MCF 10A (cell line): ENCODE results near the gene UBE2QL1. TPM values are rescaled to one million over a fixed set of nuclear protein-coding genes. Genes with fewer than 3 reads are reported as not detected.
A peak's percentile ranks its signal among the peaks of the same experiment; 100 is the strongest.

ENCODE experiments used
- BruUV-seq: library from RNA; stranded (reverse); fragments of 400-500 nt; replicated peaks from 2 replicates; lab custom pipeline; 2021; lab: Mats Ljungman, UMichigan
- CTCF ChIA-PET: fragments of 300-600 bp; sonication (Branson Sonifier 250); formaldehyde crosslinking; extraction: SDS; loops from one replicate; lab custom pipeline; 2021; ENCODE audit warnings: antibody characterized with exemption, inconsistent platforms; lab: Yijun Ruan, JAX
- POLR2A ChIA-PET: fragments of 300-600, 350-650 bp; sonication (Branson Sonifier 250); formaldehyde crosslinking; extraction: SDS; loops from one replicate; lab custom pipeline; 2020; ENCODE audit warnings: antibody characterized with exemption, inconsistent platforms; lab: Yijun Ruan, JAX
- DNase-seq: peaks from one replicate; pipeline ENCODE4 v3.0.0-alpha.2; 2018; ENCODE audit not compliant: unreplicated experiment
- H3K27ac Mint-ChIP-seq: one replicate; pipeline ENCODE4 v1.8.0; 2022; ENCODE audit warnings: mild to moderate bottlenecking, low read depth, mixed read lengths; ENCODE audit not compliant: unreplicated experiment
- H3K27me3 Mint-ChIP-seq: one replicate; pipeline ENCODE4 v1.8.0; 2022; ENCODE audit warnings: mixed read lengths; ENCODE audit not compliant: insufficient read depth, unreplicated experiment
- H3K36me3 Mint-ChIP-seq: one replicate; pipeline ENCODE4 v1.8.0; 2022; ENCODE audit warnings: mild to moderate bottlenecking, moderate library complexity, mixed read lengths; ENCODE audit not compliant: insufficient read depth, unreplicated experiment
- H3K4me1 Mint-ChIP-seq: one replicate; pipeline ENCODE4 v1.8.0; 2022; ENCODE audit warnings: mixed read lengths; ENCODE audit not compliant: insufficient read depth, unreplicated experiment
- H3K4me3 Mint-ChIP-seq: one replicate; pipeline ENCODE4 v1.8.0; 2022; ENCODE audit warnings: mild to moderate bottlenecking, moderate library complexity, mixed read lengths; ENCODE audit not compliant: unreplicated experiment
- H3K9me3 Mint-ChIP-seq: one replicate; pipeline ENCODE4 v1.8.0; 2022; ENCODE audit warnings: mixed read lengths; ENCODE audit not compliant: unreplicated experiment
- CTCF ChIP-seq: fragments of 200-600 bp; IDR thresholded peaks from one replicate; pipeline ENCODE4 v1.8.0; 2022; ENCODE audit warnings: antibody characterized with exemption, mild to moderate bottlenecking; ENCODE audit not compliant: unreplicated experiment
- intact Hi-C: fragments of 100-400 bp; cut with micrococcal nuclease; formaldehyde crosslinking; loops from 2 replicates; pipeline ENCODE4 v1.14.1; 2022
- total RNA-seq: library from RNA; stranded (reverse); gene quantifications from 2 replicates; pipeline ENCODE4 v1.2.3, GENCODE V29; 2022

Gene UBE2QL1
- total RNA-seq, 1 experiment from 2014 or later: not detected

GRCh38 chr5:6434731-6435130 is 13.9 kb upstream of the UBE2QL1 start:
- peaks cover 4% of the 10 kb centered on the region for H3K36me3 Mint-ChIP-seq
- POLR2A ChIA-PET: interaction anchor here (0.7 kb wide), 1 partner anchor 46 kb away, joined by 3 read pairs; no protein-coding TSS in a partner anchor
- intact Hi-C loops: no loop called here
- BruUV-seq: no TSS peak
- H3K9me3 Mint-ChIP-seq: no peaks in the 10 kb centered on the region
- H3K4me3 Mint-ChIP-seq: no peak overlapping the region
- peaks cover 35% of the 10 kb centered on the region for H3K27me3 Mint-ChIP-seq
- CTCF ChIA-PET: interaction anchor here (0.6 to 1.1 kb wide), 6 partner anchors 9 to 867 kb away, joined by 3 to 6 read pairs (median 3); no protein-coding TSS in a partner anchor
- no peak for TF ChIP-seq CTCF
- peaks cover 3% of the 10 kb centered on the region for H3K4me1 Mint-ChIP-seq
- no peak for DNase-seq
- H3K27ac Mint-ChIP-seq: no peak overlapping the region

GRCh38 chr5:6435356-6435755 is 13.3 kb upstream of the UBE2QL1 start:
- peaks cover 35% of the 10 kb centered on the region for H3K27me3 Mint-ChIP-seq
- no peak overlapping the region for H3K4me3 Mint-ChIP-seq
- no peaks in the 10 kb centered on the region for H3K9me3 Mint-ChIP-seq
- BruUV-seq: no TSS peak
- ChIA-PET POLR2A (no interaction called here), CTCF (interaction anchor here (0.7 to 1.1 kb wide), 5 partner anchors 10 to 868 kb away, joined by 3 to 6 read pairs (median 3); no protein-coding TSS in a partner anchor)
- intact Hi-C loops: no loop called here
- DNase-seq: peak; percentile 8
- peaks cover 5% of the 10 kb centered on the region for H3K4me1 Mint-ChIP-seq
- TF ChIP-seq CTCF: no peak
- peaks cover 4% of the 10 kb centered on the region for H3K36me3 Mint-ChIP-seq
- H3K27ac Mint-ChIP-seq: no peak overlapping the region

GRCh38 chr5:6436715-6437331 is 11.8 kb upstream of the UBE2QL1 start:
- intact Hi-C loops: no loop called here
- DNase-seq: no peak
- Mint-ChIP-seq H3K9me3 (no peaks in the 10 kb centered on the region), H3K36me3 (peaks cover 4% of the 10 kb centered on the region), H3K4me1 (peaks cover 5% of the 10 kb centered on the region), H3K4me3 (no peak overlapping the region), H3K27me3 (peaks cover 32% of the 10 kb centered on the region), H3K27ac (no peak overlapping the region)
- ChIA-PET CTCF (interaction anchor here (0.6 to 0.7 kb wide), 2 partner anchors 107 to 532 kb away, joined by 3 read pairs; no protein-coding TSS in a partner anchor), POLR2A (no interaction called here)
- BruUV-seq: no TSS peak
- no peak for TF ChIP-seq CTCF

GRCh38 chr5:6439588-6440550 is 8.8 kb upstream of the UBE2QL1 start:
- intact Hi-C loops: no loop called here
- Mint-ChIP-seq H3K4me3 (no peak overlapping the region), H3K27ac (no peak overlapping the region), H3K4me1 (peaks cover 5% of the 10 kb centered on the region), H3K27me3 (peaks cover 8% of the 10 kb centered on the region), H3K9me3 (peaks cover 6% of the 10 kb centered on the region), H3K36me3 (peaks cover under 1% of the 10 kb centered on the region)
- CTCF ChIA-PET: no interaction called here
- no peak for TF ChIP-seq CTCF
- no TSS peak for BruUV-seq
- DNase-seq: no peak
- POLR2A ChIA-PET: no interaction called here
